K562 (cell line): ENCODE data around the gene APOC1. TPM values are rescaled to one million over a fixed set of nuclear protein-coding genes. Genes with fewer than 3 reads are reported as not detected.

Source experiments
- ELF4 ChIP-seq: fragments of 450-650 bp; formaldehyde crosslinking; IDR thresholded peaks from 2 replicates; pipeline ENCODE4 v1.4.0; 2022; ENCODE audit warnings: missing genetic modification characterization
- ETV1 ChIP-seq: fragments of 450-650 bp; conservative IDR thresholded peaks from 2 replicates; pipeline ENCODE4 v1.6.1; 2016; ENCODE audit warnings: missing genetic modification characterization, control low read depth, low read depth, missing compliant biosample characterization
- FOSL1 ChIP-seq: fragments of 200-800 bp; sonication (Bioruptor generic); conservative IDR thresholded peaks from 2 replicates; pipeline ENCODE4 v1.6.1; 2016; ENCODE audit warnings: missing genetic modification characterization, missing compliant biosample characterization
- KLF6 ChIP-seq: fragments of 250-450 bp; sonication (Bioruptor Pico); IDR thresholded peaks from 2 replicates; pipeline ENCODE4 v1.4.0; 2020; ENCODE audit warnings: mild to moderate bottlenecking, moderate library complexity, borderline replicate concordance
- NR4A1 ChIP-seq, 2 experiments: fragments of 250-450 bp in 1 of 2; fragments of 450-650 bp in 1 of 2; sonication (Bioruptor Pico) in 1 of 2; IDR thresholded peaks; 2 replicates each; pipeline versions ENCODE4 v1.4.0 to v1.6.1; 2016 to 2020; ENCODE audit warnings: mild to moderate bottlenecking in 2 of 2, missing compliant biosample characterization in 1 of 2, missing genetic modification characterization in 1 of 2, moderate library complexity in 1 of 2
- PML ChIP-seq: IDR thresholded peaks from 2 replicates; pipeline ENCODE4 v1.6.1; 2012; ENCODE audit warnings: low read length, inconsistent platforms
- RCOR1 ChIP-seq, 2 experiments: IDR thresholded peaks; 2 replicates each; pipeline ENCODE4 v1.6.1; 2012; ENCODE audit warnings: low read depth in 2 of 2, low read length in 2 of 2, borderline replicate concordance in 1 of 2, improper control_type of control experiment in 1 of 2
- SMARCA4 ChIP-seq: fragments of 450-650 bp; IDR thresholded peaks from 2 replicates; pipeline ENCODE4 v1.6.1; 2016
- ZNF274 ChIP-seq: IDR thresholded peaks from 2 replicates; pipeline ENCODE4 v1.6.1; 2011; ENCODE audit warnings: low read depth, mild to moderate bottlenecking, low read length, moderate library complexity, borderline replicate concordance
- polyA plus RNA-seq, 8 experiments: library from polyadenylated mRNA; depleted of rRNA in 4 of 8; stranded (reverse) in 5 of 8; unstranded in 3 of 8; fragments of >200 nt; fragmentation: Nextera tagmentation in 2 of 8; fragmentation: Illumina TruSeq in 1 of 8; extraction: Ambion mirVana in 2 of 8; extraction: Trizol in 1 of 8; gene quantifications; 2 replicates each; pipeline versions ENCODE4 v1.2.1 to v1.2.3, GENCODE V29; 2011 to 2014; ENCODE audit warnings: inconsistent platforms in 1 of 8, missing spikeins in 1 of 8
- total RNA-seq, 7 experiments: library from RNA; depleted of rRNA in 6 of 7; stranded (reverse); fragments of >200 nt in 6 of 7; fragmentation: Illumina TruSeq in 2 of 7; extraction: Trizol in 2 of 7; gene quantifications; 2 replicates each; pipeline versions ENCODE4 v1.2.1 to v1.2.3, GENCODE V29; 2011 to 2021; ENCODE audit warnings: low replicate concordance in 1 of 7
- TF ChIP-seq, protein P1 (sequence below): fragments of 250-450 bp; sonication (Bioruptor Pico); IDR thresholded peaks from 2 replicates; pipeline ENCODE4 v1.8.0; 2022; ENCODE audit warnings: inconsistent platforms, mild to moderate bottlenecking, moderate library complexity, borderline replicate concordance
- TF ChIP-seq, protein P2 (sequence below): fragments of 250-450 bp; sonication (Bioruptor Pico); IDR thresholded peaks from 2 replicates; pipeline ENCODE4 v1.5.0; 2020; ENCODE audit warnings: mild to moderate bottlenecking
- TF ChIP-seq, protein P3 (sequence below): fragments of 250-450 bp; sonication (Bioruptor Pico); IDR thresholded peaks from 2 replicates; pipeline ENCODE4 v1.4.0; 2020; ENCODE audit warnings: mild to moderate bottlenecking, moderate library complexity, borderline replicate concordance

APOC1 gene
- total and polyA plus RNA-seq, 9 of the 15 experiments (the other 6 are each of a cell fraction or from before 2014, with no cell fraction given), result 115 to 408 (median 220) TPM

DNA sequence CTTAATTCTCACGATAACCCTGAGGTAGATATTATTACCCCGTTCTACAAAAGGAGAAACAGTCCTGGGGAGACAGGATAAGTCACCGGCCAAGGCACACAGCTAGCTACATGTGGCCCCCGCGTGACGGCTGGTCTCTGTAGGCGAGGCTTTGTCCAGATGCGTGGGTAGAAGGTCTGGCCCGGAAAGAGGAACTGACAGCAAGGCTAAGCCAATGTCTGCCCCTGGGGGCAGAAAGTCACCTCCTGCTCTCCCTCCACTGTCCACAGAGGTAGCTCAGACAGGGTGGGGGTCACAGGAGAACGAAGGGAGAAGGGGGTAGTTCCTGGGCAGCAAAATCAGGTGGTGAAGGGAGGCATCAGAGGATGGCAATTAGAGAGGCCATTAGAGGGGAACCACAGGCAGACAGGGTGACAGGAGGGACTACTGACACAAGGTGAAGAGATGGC, 29.4 kb downstream of the APOC1 start (continued):
- 0 out of 2 replicates have a peak, but pooled peaks have one; percentile 25 for TF ChIP-seq PML
- TF ChIP-seq, protein P1, sequence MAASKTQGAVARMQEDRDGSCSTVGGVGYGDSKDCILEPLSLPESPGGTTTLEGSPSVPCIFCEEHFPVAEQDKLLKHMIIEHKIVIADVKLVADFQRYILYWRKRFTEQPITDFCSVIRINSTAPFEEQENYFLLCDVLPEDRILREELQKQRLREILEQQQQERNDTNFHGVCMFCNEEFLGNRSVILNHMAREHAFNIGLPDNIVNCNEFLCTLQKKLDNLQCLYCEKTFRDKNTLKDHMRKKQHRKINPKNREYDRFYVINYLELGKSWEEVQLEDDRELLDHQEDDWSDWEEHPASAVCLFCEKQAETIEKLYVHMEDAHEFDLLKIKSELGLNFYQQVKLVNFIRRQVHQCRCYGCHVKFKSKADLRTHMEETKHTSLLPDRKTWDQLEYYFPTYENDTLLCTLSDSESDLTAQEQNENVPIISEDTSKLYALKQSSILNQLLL (CRISPR knock-in tag), result no peak
- TF ChIP-seq KLF6 (CRISPR knock-in tag), result no peak
- TF ChIP-seq, protein P2, sequence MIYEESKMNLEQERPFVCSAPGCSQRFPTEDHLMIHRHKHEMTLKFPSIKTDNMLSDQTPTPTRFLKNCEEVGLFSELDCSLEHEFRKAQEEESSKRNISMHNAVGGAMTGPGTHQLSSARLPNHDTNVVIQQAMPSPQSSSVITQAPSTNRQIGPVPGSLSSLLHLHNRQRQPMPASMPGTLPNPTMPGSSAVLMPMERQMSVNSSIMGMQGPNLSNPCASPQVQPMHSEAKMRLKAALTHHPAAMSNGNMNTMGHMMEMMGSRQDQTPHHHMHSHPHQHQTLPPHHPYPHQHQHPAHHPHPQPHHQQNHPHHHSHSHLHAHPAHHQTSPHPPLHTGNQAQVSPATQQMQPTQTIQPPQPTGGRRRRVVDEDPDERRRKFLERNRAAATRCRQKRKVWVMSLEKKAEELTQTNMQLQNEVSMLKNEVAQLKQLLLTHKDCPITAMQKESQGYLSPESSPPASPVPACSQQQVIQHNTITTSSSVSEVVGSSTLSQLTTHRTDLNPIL (CRISPR knock-in tag), result no peak
- peak; percentile 59 for TF ChIP-seq ETV1 (tag)
- TF ChIP-seq SMARCA4, result peak; percentile 71
- TF ChIP-seq NR4A1 (CRISPR knock-in tag; IDR thresholded peaks at IDR 0.05), result no peak
- peak; percentile 66 for TF ChIP-seq NR4A1 (tag; IDR thresholded peaks at IDR 0.05)
- TF ChIP-seq FOSL1 (tag), result no peak
- peak in 1 of 2 experiments; percentile 71; a peak in 2 of 4 replicates for TF ChIP-seq RCOR1 (IDR thresholded peaks at IDR 0.05; ENCODE audit: borderline replicate concordance in 1 of 2, low read depth in 2 of 2, low read length in 2 of 2)
- peak; percentile 25; the same call in 1 of the 2 replicates for TF ChIP-seq ELF4
- TF ChIP-seq, protein P3, sequence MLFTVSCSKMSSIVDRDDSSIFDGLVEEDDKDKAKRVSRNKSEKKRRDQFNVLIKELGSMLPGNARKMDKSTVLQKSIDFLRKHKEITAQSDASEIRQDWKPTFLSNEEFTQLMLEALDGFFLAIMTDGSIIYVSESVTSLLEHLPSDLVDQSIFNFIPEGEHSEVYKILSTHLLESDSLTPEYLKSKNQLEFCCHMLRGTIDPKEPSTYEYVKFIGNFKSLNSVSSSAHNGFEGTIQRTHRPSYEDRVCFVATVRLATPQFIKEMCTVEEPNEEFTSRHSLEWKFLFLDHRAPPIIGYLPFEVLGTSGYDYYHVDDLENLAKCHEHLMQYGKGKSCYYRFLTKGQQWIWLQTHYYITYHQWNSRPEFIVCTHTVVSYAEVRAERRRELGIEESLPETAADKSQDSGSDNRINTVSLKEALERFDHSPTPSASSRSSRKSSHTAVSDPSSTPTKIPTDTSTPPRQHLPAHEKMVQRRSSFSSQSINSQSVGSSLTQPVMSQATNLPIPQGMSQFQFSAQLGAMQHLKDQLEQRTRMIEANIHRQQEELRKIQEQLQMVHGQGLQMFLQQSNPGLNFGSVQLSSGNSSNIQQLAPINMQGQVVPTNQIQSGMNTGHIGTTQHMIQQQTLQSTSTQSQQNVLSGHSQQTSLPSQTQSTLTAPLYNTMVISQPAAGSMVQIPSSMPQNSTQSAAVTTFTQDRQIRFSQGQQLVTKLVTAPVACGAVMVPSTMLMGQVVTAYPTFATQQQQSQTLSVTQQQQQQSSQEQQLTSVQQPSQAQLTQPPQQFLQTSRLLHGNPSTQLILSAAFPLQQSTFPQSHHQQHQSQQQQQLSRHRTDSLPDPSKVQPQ (CRISPR knock-in tag), result no peak
- TF ChIP-seq ZNF274, result no peak
